SK-N-DZ (cell line): ENCODE results near the gene EXOC3.

Experiments
- DNase-seq: peaks from one replicate; pipeline ENCODE4 v3.0.0-alpha.2; 2015; ENCODE audit warnings: low spot score

The EXOC3 gene

DNA sequence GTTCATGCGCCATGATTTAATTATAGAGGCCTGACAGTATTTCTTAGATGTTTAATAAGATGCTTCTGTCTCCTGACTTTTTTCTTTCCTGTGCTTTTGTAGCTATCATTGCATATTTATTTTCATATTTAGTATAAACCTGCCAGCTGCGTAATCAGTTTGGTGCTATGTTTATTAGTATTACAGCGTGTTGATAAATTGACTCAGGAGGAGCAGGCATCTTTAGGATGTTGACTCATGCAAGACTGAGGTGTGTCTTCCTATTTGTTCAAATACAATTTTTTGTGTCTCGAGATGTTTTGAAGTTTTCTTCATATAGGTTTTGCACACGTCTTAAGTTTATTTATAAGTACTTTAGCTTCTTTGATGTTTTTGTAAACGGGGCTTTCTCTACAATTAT, 35.9 kb upstream of the EXOC3 start:
- DNase-seq: no peak

DNA sequence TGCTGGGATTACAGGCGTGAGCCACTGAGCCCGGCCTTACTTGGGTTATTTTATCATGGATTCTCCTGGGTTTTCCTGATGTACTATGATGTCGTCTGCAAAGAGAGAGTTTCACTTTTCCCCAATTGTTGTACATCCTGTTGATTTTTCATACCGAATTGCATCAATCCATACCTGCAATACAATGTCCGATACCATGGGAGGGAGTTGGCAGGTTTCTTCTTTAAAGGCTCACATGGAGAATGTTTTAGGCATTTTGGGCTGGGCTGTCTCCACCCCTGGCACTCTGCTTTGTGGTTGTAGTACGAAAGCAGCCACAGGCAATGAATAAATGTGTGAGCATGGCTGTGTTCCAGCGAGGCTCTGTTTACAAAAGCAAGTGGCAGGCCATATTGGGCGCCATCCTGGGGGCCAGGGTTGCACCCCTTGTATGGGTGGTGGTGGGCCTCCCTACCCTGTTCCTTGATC, 35.1 kb upstream of the EXOC3 start:
- no peak for DNase-seq

DNA sequence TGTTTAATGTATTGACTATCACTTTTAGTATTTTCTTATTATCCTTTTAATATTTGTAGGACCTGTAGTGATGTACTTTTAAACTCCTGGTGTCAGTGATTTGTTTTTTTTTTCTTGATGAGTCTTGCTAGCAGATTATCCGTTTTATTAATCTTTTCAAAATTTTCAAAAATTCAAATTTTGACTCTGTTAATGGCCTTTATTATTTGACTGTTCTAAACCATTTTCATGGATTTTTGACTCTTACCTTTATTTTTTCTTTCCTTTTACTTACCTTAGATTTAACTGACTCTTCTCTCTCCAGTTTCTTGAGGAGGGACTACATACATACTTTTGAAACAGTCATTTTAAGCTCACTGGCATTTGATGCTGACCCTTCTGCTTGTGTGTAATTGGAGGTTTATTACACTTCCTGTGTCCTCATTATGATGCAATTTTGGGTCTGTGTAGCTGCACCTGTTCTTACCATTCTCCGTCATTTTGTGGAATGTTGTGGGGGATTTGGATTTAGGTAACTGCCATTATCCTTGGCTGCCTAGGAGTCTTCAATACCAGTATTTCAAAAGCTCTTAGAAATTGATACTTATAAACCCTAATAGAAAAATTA, 32.0 kb upstream of the EXOC3 start:
- DNase-seq: no peak

DNA sequence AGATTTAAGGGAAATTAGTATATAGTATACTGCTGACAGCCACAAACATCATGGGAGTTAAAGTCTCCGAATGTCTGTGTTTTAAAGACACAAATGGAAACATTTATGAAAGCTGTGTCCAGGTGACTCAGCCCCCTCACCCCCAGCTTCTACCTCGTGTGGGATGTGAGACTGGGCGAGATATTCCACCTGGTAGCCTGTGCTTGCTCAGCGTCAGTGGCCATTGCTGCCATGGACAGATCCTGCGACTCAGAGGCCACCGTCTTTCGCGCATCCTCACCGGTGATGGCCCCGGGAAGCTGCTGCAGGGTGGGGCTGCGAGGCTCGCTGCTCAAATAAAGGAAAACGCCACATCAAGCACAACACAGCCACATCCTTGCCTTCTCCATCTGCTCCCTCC, 31.2 kb upstream of the EXOC3 start:
- no peak for DNase-seq

DNA sequence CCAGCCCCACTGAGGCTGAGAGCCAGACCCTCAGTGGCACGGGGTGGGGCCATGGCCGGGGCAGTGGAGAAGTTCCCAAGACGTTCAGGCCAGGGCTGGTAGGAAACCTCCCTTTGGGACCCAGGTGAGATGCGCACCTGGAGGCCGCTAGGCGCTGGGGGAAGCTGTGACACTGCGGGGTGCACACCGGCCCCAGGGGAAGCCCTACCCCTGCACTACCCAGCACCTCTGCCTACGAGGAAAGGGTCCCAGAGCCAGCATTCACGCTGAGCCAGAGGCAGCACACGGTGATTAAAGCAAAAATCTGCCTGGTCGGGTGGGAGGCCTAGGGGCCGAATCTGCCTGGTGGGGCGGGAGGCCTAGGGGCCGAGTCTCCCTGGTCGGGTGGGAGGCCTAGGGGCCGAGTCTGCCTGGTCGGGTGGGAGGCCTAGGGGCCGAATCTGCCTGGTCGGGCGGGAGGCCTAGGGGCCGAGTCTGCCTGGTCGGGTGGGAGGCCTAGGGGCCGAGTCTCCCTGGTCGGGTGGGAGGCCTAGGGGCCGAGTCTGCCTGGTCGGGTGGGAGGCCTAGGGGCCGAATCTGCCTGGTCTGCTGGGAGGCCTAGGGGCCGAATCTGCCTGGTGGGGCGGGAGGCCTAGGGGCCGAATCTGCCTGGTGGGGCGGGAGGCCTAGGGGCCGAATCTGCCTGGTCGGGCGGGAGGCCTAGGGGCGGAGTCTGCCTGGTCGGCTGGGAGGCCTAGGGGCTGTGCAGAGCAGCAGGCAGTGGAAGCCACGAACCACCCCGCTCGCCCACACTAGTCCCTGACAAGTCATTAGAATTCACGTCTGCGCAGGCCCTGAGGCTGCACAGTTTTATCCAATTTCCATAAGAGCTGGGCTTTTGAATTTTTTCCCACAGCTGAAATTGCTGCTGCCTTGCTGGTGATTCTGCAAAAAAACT, 27.7 kb upstream of the EXOC3 start:
- peak; percentile 69 for DNase-seq

DNA sequence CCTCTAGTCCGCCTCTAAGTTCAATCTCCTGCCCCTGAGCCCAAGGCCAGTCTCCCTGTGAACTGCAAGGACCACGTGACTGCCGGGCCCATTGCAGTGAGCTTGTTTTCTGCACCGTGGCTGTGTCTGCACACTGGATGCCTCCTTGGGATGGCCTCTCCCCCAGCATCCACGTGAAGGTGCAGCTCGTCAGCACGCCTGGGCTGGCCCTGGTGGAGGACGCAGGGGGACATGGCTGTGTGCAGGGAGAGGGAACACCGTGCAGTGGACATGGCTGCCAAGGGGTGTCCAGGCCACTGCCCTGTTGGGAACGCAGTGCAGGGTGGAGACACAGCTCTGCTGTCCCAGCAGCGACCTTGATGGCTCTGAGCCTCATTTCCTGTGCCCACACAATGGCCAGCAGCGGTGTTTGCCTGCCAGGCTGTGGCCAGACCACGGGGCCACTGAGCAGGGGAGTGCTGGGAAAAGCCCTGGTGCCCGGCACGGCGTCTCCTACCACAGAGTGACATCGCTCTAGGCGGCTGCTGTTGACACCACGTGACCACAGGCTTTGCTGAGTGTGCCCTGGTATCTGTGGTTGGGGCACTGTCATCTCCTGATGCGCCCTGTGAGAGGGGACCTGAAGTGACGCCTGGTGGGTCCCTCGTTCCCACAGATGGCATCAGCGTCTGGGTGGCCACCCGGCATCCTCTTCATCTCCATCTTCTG, 26.9 kb upstream of the EXOC3 start:
- no peak for DNase-seq

DNA sequence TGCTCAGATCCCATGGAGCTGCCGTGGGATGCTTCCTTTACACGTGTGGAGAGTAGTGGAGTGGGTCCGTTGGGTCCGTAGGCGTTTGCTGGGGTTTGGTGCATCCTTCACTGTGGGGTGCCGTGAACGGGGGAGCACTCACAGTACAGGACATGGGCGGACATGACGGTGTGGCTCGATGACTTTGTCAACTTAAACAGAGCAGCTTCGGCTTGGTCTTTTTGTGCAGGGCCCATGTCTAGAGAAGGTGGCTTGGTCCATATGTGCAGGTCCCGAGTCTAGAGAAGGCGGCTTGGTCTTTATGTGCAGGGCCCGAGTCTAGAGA, 26.4 kb upstream of the EXOC3 start:
- no peak for DNase-seq

DNA sequence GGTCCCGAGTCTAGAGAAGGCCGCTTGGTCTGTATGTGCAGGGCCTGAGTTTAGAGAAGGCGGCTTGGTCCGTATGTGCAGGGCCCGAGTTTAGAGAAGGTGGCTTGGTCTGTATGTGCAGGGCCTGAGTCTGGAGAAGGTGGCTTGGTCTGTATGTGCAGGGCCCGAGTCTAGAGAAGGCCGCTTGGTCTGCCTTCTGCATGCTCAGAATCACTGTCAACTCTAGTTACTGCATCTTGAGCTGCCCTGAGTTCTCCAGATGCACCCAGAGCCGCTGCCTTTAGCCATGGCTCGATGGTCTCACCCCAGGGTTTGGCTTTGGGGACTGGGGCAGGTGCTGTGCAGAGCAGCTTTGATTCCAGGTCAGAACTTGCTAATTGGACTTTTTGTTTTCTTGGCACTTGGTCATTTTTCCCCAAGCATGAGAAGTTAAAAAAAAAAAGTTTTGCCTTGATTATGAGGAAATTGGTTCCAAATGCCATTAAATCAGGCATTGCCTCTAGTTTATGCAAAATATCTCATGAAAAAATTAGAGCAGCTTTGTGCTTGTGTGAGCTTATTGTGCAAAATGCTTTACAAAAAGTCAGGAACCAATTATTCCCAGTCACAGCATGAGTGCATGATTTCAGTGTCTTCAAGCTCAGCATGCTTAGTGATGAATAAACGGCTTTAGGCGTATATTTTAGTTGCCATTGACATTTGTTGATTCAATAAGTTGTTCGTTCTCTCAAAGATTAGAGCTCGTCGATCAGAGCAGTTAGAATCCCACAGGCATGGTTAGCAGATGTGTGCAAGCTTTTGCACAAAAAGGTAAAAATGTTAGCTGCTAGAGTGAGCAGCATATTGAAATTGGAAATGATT, 25.4 kb upstream of the EXOC3 start:
- DNase-seq: no peak

DNA sequence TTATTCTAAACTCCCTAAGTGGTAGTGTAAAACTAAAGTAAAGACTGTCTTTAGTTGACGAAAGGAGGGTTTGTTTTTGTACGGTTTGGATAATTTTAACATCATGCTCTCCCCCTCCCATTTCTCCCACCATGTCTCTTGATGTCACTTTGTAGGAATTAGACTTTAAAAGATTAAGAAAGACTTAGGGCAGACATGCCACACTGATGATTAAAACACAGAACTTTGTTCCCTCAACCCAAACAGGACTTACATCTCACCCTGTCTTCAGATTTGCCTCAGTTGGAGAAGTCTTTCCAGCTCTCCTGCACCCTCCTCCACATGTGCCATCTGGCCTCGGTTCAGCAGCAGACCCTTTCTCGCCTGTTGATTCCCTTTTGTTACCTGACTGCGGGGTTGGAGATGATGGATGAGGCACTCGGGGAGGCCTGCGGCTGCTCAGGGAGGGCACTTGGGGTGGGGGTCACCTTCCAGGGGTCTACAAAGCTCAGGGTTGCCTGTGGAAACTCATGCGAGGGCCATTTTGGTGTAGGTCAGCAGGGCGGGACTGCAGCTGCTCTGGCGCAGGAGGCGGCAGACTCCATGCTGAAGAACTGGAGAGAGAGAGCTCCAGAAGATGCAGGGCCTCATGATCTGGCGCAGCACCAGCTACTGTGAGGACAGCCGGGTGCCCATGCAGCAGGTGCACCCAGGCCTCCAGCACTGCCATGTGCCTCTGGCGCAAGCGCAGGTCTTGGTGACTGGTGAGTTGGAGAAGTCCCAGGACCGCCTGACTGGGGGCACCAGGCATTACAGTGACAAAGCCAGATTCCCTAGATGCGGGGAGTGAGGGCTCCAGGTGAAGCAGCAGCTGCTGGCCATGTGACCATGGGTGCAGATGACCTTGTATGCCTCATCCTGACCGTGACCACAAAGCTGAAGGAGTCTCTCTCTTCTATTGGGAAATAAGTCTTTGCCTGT, 24.5 kb upstream of the EXOC3 start:
- DNase-seq: no peak

DNA sequence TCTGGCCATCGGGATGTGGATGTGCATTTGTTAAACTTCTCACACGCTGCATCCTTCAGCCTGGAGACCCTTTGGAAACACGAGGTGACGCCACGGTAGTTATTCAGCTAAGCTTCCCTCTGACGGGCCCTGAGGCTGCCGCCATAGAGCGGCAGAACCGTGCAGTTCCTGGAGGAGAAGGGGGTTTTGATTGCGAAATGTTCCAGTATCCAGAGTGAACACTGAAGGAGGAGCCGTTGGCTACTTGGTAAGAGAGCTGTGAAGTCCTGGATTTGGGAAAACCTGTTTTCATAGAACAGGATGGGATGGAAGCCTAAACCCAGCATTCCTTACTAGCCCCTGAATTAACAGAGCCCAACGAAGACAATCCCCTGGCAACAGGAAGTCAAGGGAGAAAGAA, 23.0 kb upstream of the EXOC3 start:
- DNase-seq: no peak

DNA sequence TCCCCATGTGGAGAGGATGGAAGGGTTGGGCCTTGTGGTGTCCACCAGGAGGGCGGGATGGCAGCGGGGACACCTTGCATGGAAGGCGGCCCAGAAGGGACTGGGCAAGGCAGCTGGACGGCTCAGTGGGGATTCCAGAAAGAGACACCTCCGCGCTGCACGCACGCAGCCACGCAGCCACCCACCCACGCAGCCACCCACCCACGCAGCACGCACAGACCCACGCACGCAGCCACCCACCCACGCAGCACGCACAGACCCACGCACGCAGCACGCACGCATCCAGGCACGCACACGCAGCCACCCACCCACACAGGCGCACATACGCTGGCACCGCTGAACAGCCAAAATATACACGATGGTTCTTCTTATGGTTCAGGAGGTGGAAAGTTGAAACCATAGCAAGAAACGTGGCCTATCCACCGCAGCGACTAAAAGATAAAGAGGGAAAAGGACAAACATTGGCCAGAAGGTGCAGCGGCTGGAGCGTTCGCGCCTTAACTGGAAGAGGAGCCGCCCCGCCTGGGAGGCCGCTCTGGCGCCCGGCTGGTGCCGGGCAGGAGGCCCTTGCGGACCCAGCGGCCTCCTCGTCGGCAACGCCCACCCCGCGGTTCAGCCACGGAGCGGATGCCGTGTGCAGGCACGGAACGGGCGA, 22.2 kb upstream of the EXOC3 start:
- no peak for DNase-seq

DNA sequence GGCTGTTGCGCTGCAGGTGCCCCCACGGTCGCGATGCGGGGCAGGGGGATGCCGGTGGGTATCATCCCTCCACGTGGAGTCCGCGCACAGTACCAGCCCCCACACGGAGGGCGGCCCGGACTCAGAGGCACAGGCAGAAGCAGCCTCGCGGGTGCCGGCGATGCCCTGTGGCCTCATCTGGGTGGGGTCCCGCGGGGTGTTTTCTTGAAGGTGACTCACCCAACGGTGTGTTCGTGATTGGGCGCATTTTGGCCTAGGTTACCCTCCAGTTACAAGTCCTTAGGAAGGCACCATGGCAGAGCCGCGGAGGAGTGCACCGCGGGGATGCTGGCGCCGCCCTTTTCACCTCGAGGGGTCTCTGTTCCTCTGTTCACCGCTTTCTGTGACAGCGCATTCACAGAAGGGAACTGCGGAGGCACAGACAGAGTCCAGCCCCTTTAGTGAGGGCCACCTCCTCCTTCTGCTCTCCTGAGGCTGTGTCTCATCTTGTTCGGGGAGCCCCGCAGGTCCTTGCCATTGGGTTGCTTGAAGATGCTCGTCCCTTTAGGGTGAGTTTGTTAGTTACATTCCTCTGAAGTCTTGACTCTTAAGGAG, 21.6 kb upstream of the EXOC3 start:
- no peak for DNase-seq

DNA sequence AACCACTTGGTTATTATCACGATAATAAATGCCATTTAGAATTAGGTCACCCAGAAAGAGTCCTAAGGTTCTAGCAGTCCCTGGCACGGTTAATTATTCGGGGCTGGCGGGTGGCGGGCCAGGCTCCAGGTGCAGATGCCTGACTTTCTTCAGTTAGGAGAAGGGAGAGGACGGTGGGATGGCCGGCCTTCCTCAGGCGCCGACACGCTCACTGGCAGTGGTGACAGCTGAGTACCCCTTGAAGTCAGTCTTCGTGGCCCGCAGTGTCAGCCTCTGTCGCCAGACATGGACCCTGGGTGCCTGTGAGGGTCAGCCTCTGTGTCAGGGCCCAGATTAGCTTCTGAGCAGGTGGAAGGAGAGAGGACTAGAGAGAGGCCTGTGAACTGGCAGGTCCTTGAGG, 21.1 kb upstream of the EXOC3 start:
- no peak for DNase-seq

DNA sequence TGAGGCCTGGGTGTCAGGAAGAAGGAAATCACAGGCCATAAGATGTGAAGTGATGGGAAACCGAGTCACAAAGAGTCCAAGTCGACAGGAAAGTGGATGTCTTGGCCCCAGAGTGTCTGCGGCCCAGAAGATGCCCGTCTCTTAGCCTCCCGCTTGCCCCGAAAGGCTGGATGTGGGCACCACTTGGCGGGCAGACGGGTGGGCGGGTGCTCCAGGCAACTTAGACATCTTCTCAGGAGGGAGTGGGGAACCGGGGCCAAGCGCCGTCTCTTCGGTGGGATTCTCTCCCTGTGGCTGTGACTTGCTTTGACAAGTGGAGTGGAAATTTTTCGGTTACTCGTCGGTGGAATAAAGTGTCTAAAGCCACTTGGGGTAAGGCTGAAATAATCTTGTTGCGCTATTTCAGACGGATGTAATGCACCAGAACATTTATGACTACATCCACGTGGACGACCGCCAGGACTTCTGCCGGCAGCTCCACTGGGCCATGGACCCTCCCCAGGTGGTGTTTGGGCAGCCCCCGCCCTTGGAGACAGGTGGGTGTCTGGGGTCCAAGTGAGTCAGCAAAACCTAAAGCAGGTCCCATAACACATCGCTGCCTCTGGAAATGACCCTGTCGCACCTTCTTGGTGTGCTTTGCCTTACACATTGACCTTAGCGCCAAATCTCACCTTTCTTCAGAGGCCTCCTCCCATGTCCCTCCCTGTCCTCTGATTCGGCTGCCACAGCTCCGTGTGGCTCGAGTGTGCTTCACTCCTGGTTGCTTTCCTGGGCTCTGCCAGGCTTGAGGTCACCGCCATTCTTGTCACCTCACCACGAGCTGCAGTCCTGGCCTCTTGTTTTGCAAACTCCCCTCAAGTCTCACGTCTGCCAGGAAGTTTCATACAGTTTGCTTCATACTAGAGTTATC, 20.4 kb upstream of the EXOC3 start:
- no peak for DNase-seq

DNA sequence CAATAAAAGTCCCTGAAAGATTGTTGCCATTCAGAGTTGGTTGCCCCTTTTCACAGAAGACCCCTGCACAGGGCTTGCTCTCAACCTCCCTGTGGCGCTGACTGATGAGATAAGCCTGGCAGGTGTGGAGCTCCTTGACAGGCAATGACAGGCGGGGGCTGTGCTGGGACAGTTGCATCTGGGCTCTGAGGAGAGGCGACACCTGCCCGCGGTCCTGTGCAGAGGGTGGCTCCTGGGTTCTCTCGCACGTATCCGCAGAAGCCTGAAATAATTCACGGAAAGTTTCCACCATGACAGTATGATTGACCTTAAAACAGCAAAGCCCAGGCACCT, 19.8 kb upstream of the EXOC3 start:
- DNase-seq: no peak

DNA sequence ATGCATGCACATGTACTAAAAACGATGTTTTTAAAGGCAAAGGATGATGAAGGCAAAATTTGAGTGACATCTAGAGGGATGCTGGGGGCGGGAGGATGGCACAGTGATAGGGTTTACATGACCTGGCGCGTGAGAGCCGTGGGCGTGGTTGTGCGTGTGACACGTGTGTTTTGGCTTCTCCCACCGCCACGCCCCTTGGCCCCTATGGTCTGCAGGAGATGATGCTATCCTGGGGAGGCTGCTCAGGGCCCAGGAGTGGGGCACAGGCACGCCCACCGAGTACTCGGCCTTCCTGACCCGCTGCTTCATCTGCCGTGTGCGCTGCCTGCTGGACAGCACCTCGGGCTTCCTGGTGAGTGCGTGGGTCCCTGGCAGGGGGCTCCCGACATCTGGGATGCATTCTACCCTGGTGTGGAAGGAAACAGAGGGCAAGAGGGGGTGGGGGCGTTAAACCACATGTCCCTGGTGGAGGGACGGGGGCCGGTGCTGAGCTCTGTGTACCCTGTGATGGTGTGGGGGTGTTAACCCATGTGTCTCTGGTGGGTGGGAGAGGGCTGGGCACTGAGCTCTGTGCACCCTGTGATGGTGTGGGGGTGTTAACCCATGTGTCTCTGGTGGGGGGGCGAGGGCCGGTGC, 19.2 kb upstream of the EXOC3 start:
- DNase-seq: no peak

DNA sequence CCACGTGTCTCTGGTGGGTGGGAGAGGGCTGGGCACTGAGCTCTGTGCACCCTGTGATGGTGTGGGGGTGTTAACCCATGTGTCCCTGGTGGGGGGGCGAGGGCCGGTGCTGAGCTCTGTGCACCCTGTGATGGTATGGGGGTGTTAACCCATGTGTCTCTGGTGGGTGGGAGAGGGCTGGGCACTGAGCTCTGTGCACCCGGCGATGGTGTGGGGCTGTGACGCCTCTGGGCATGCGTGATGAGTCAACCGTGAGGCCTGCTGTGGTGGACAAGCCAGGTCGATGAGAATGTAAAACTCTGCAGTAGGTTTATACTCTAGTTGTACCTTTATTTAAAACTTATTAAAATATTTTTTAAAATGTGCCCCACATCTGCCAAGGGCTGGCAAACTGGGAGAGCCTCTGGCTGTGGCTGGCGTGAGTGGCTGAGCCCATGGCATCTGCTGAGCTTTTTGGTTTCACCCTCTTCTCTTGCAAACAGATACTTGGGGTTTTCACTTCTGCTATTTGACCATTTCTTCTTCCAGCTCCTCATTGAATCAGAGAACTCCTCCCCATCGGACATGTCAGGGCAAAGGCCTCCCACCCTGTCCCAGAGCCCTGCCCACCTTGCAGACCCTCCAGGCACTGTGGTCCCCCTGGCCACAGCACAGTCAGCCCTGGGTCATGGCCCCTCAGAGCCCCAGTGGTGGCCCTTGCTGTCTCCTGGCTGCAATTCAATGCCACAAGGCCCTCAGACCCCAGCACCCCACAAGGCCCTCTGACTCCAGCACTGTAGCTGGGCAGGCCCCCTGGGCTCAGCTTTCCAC, 18.5 kb upstream of the EXOC3 start:
- DNase-seq: no peak
